Measurements from ENCODE around the gene DYRK1B.
A peak's percentile ranks its signal among the peaks of the same experiment; 100 is the strongest.

DYRK1B gene

GRCh38 chr19:39828015-39828653 lies 5.8 kb downstream of the DYRK1B start:
- H3K27me3 ChIP-seq, result no peaks in the 10 kb centered on the region
- intact Hi-C loops (cut with DNase I; ENCODE audit: low total_unique reads), result no loop called here
- H3K4me1 ChIP-seq, result peaks cover 0 to 31% (median 27%) of the 10 kb centered on the region in 4 donors
- H3K4me3 ChIP-seq, result no peak overlapping the region
- H3K36me3 ChIP-seq, result peaks cover 34 to 71% (median 51%) of the 10 kb centered on the region in 3 donors
- no peak for TF ChIP-seq CTCF (IDR thresholded peaks at IDR 0.05)
- H3K9me3 ChIP-seq, result no peaks in the 10 kb centered on the region
- no peak overlapping the region for H3K27ac ChIP-seq
- peak in 1 of 2 donors; percentile 58 for DNase-seq

GRCh38 chr19:39827216-39827615 lies 6.7 kb downstream of the DYRK1B start:
- Histone ChIP-seq H3K4me1 (peaks cover 0 to 22% (median 18%) of the 10 kb centered on the region in 4 donors), H3K4me3 (no peak overlapping the region), H3K36me3 (peaks cover 34 to 71% (median 51%) of the 10 kb centered on the region in 3 donors), H3K9me3 (no peaks in the 10 kb centered on the region), H3K27me3 (no peaks in the 10 kb centered on the region), H3K27ac (no peak overlapping the region)
- no peak for TF ChIP-seq CTCF (IDR thresholded peaks at IDR 0.05)
- intact Hi-C loops (cut with DNase I; ENCODE audit: low total_unique reads), result no loop called here
- DNase-seq, result no peak

GRCh38 chr19:39826311-39826945 lies 7.5 kb downstream of the DYRK1B start:
- peaks cover 34 to 63% (median 51%) of the 10 kb centered on the region in 3 donors for H3K36me3 ChIP-seq
- H3K9me3 ChIP-seq, result no peaks in the 10 kb centered on the region
- peaks cover 0 to 16% (median 11%) of the 10 kb centered on the region in 4 donors for H3K4me1 ChIP-seq
- no peak overlapping the region for H3K27ac ChIP-seq
- TF ChIP-seq CTCF (IDR thresholded peaks at IDR 0.05), result no peak
- intact Hi-C loops (cut with DNase I; ENCODE audit: low total_unique reads), result no loop called here
- H3K4me3 ChIP-seq, result no peak overlapping the region
- H3K27me3 ChIP-seq, result no peaks in the 10 kb centered on the region
- DNase-seq, result no peak

GRCh38 chr19:39825531-39826076 lies 8.4 kb downstream of the DYRK1B start:
- Histone ChIP-seq H3K4me3 (no peak overlapping the region), H3K27ac (peak overlapping the region in 1 of 2 donors; percentile 81), H3K27me3 (no peaks in the 10 kb centered on the region), H3K36me3 (peaks cover 34 to 55% (median 48%) of the 10 kb centered on the region in 3 donors), H3K9me3 (no peaks in the 10 kb centered on the region), H3K4me1 (peaks cover 0 to 16% (median 11%) of the 10 kb centered on the region in 4 donors)
- intact Hi-C loops (cut with DNase I; ENCODE audit: low total_unique reads), result no loop called here
- no peak for TF ChIP-seq CTCF (IDR thresholded peaks at IDR 0.05)
- DNase-seq, result no peak

GRCh38 chr19:39825093-39825463 lies 8.9 kb downstream of the DYRK1B start:
- DNase-seq, result no peak
- Histone ChIP-seq H3K36me3 (peaks cover 29 to 49% (median 42%) of the 10 kb centered on the region in 3 donors), H3K27ac (peak overlapping the region; percentile 76 to 81), H3K4me1 (peaks cover 0 to 16% (median 11%) of the 10 kb centered on the region in 4 donors), H3K9me3 (no peaks in the 10 kb centered on the region), H3K27me3 (no peaks in the 10 kb centered on the region), H3K4me3 (no peak overlapping the region)
- intact Hi-C loops (cut with DNase I; ENCODE audit: low total_unique reads), result no loop called here
- TF ChIP-seq CTCF (IDR thresholded peaks at IDR 0.05), result no peak
